Subcutaneous adipose tissue (tissue), 4 donors: ENCODE measurements around the gene COX4I2. TPM values are rescaled to one million over a fixed set of nuclear protein-coding genes. Genes with fewer than 3 reads are reported as not detected.

Source experiments
- total RNA-seq, 4 donors: library from RNA; depleted of rRNA; stranded (reverse); fragments of >200 nt; gene quantifications; one replicate each; pipeline ENCODE4 v1.1.0, GENCODE V29; 2016
- TF ChIP-seq, protein P1 (sequence below): fragments of 450-650 bp; IDR thresholded peaks from one replicate; pipeline ENCODE4 v1.5.1; 2016; ENCODE audit warnings: low read depth, mild to moderate bottlenecking, control low read depth, antibody characterized with exemption, moderate library complexity

Gene COX4I2
- total RNA-seq, 4 donors from 2014 or later, result 2.6 to 8.9 (median 5.5) TPM; not detected in 1

DNA sequence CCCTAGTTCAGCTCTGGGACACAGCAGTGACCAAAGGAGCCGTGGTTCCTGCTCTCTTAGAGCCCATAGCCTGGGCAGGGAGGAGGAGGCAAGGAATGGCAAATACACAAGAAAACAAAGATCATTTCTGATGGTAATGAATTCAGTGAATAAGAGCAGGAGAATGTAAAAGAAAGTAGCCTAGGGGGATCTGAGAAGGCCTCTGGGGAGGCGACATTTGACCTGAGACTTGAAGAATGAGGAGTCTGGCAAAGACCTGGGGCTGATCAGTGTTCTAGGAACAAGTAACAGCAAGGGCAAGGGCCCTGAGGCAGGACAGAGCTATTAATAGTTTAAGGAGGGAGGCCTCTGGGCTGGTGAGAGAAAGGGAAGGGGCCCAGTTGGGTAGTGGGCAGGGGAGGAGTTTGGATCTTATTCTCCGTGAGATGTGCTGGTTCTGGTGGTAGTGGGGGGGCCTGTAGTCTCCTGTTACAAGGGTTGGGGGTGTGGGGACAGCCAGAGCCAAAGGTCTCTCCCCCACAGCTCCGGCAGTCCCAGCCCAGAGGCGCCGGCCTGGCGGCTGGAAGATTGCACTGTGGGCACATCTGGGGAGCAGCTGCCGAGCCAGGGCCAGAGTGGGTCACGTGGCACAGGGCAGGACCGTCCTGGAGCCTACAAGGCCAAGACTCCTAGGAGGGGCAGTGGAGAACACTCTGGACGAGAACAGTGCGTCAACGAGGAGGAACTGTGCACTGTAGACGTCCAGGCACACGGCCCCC lies 41.9 kb upstream of the COX4I2 start:
- TF ChIP-seq, protein P1, sequence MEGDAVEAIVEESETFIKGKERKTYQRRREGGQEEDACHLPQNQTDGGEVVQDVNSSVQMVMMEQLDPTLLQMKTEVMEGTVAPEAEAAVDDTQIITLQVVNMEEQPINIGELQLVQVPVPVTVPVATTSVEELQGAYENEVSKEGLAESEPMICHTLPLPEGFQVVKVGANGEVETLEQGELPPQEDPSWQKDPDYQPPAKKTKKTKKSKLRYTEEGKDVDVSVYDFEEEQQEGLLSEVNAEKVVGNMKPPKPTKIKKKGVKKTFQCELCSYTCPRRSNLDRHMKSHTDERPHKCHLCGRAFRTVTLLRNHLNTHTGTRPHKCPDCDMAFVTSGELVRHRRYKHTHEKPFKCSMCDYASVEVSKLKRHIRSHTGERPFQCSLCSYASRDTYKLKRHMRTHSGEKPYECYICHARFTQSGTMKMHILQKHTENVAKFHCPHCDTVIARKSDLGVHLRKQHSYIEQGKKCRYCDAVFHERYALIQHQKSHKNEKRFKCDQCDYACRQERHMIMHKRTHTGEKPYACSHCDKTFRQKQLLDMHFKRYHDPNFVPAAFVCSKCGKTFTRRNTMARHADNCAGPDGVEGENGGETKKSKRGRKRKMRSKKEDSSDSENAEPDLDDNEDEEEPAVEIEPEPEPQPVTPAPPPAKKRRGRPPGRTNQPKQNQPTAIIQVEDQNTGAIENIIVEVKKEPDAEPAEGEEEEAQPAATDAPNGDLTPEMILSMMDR, result no peak

DNA sequence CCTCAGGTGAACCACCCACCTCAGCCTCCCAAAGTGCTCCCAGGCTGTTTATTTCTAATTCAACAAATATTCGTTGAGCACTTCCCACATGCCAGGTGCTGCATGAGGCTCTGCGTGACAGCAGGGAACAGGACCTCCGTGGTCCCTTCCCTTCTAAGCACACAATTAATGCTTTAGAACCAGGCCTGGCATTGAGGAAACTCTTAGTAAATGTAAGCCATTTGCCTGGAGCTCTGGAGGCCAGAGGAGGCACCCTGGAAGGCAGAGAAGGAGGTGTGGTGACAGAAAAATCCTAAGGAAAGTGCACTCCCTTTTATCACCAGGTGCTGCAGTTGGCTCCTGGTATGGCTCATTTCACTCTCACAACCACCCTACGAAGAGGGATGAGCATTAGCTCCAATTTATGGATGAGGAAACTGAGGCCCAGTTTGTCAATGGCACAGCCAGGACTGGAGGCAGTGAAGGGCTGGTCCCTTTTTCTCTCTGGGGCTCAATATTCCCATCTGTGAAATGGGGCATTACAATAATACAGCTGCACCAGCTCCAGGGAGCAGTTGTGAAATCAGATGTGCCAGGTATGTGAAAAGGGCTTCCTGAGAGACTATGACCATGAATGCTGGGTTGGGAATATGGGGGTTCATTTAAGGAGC lies 40.8 kb upstream of the COX4I2 start:
- TF ChIP-seq, protein P1, result no peak

DNA sequence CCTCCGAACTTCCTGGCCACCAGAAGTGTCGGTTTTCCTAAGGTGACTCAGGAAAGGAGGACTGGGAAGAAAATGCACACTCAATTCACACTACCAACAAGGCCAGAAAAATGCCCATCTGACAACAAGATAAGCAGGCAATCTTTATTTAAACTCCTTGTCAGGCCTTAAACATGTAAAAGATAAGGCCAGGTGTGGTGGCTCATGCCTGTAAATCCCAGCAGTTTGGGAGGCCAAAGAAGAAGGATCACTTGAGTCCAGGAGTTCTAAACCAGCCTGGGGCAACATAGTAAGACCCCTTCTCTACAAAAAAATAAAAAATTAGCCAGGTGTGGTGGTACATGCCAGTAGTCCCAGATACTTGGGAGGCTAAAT lies 40.2 kb upstream of the COX4I2 start:
- TF ChIP-seq, protein P1, result no peak

DNA sequence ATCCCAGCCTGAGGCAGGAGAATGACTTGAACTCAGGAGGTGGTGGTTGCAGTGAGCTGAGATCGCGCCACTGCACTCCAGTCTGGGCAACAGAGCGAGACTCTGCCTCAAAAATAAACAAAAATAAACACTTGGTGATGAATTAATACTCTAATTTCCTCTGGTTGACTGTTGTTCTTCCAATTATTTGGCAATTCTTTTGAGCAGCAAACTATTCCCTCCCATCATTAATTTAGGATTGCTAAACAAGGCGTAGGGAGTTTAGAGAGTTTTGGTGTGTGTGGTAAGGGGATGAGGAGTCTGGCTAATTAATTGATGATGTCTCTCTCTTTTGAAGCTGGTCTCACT lies 35.3 kb upstream of the COX4I2 start:
- TF ChIP-seq, protein P1, result no peak

DNA sequence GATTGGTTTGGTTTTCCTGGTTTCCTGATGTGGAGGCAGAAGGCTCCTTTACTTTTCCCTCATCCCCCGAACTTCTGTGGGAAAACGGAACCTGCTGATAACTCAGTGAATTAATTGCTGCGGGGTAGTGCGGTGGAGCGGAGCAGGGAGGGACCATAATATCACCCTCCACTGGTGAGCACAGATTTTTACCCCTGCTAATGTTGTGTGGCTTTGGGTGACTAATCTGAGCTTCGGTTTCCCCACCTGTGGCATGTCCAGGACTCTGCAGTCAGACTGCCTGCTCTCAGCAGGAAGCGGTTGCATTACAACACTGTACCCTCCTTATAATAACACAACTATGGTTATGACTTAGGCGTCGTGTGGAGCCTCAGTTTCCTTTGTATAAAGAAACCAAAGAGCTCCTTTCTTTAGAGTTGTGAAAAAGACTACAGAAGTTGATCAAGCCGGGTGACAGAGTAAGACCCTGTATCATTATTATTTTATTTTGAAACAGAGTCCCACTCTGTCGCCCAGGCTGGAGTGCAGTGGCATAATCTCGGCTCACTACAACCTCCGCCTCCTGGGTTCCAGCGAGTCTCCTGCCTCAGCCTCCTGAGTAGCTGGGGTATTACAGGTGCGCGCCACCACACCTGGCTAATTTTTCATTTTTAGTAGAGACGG lies 34.8 kb upstream of the COX4I2 start:
- TF ChIP-seq, protein P1, result no peak

DNA sequence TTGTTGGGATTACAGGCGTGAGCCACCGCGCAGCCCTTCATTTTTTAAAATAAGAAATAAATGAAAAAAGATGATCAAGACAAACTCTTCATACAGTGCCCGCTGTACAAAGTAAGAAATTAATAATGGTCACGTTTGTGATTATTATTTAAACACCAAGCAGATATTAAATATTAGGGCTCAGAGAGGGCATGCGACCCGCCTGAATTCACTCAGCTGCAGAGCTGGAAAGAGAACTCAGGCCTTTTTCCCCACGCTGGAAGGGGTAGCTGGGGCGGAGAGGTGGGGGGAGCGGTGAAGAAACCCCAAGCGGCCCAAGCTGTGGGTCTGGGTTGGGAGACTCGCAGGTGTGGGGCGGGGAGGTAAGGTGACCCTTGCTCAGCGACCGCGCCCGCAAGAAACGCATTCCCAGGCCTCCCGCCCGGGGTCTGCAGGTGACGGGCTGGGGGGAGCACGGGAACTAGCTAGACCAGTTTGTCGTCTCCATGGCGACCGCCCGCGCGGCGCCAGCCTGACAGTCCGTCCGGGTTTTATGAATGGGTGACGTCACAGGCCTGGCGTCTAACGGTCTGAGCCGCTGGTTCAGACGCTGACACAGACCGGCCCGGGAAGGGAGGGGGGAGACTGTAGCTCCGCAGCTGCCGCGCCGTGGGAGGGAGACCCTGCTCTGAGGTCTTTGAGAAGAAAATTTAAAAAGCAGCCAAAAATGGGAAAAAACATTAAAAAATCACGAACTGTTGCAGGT lies 33.7 kb upstream of the COX4I2 start:
- TF ChIP-seq, protein P1, result no peak
